HCT116 (cell line): ENCODE measurements around the gene KIFC3. TPM values are rescaled to one million over a fixed set of nuclear protein-coding genes. Genes with fewer than 3 reads are reported as not detected.

ENCODE experiments used
- ATAC-seq: fragments of 200-7000 bp; cut with Tn5 transposase; 2 replicates; pipeline ENCODE4 v1.9.1; 2020; ENCODE audit warnings: mild to moderate bottlenecking, moderate library complexity
- BruUV-seq: library from RNA; stranded (reverse); fragments of 400-500 nt; replicated peaks from 2 replicates; lab custom pipeline; 2021; lab: Mats Ljungman, UMichigan
- CTCF ChIA-PET: fragments of 300-600 bp; sonication (Branson Sonifier 250); formaldehyde crosslinking; loops from one replicate; lab custom pipeline; 2021; ENCODE audit warnings: antibody characterized with exemption; lab: Charles Lee
- POLR2A ChIA-PET: fragments of 300-600, 350-600 bp; sonication (Branson Sonifier 250); formaldehyde crosslinking; loops from one replicate; lab custom pipeline; 2021; ENCODE audit warnings: antibody characterized with exemption; lab: Charles Lee
- RAD21 ChIA-PET, 2 experiments: fragments of 300-600 bp; sonication (Branson Sonifier 250); formaldehyde crosslinking; loops; one replicate each; lab custom pipeline; 2023; ENCODE audit warnings: low total read pairs in 2 of 2; ENCODE audit not compliant: uncharacterized antibody in 2 of 2, unreplicated experiment in 2 of 2, low non-redundant PET in 1 of 2; lab: Charles Lee
- DNase-seq: peaks from one replicate; pipeline ENCODE4 v3.0.0-alpha.2; 2010; ENCODE audit warnings: low read depth, low spot score
- H2AFZ ChIP-seq: fragments of 200-600 bp; shearing (Covaris generic), sonication (generic); 2 replicates; pipeline ENCODE4 v1.6.1; 2017; ENCODE audit warnings: low read depth, mixed run types, mixed read lengths, antibody characterized with exemption, low read length; ENCODE audit not compliant: poor library complexity, severe bottlenecking
- H3K27ac ChIP-seq: 2 replicates; pipeline ENCODE4 v1.5.1; 2012; ENCODE audit warnings: low read depth, low read length
- H3K27me3 ChIP-seq: fragments of 200-600 bp; sonication (generic); 2 replicates; pipeline ENCODE4 v1.6.1; 2016; ENCODE audit warnings: mixed run types, low read length, mixed read lengths; ENCODE audit not compliant: insufficient read depth
- H3K36me3 ChIP-seq, 2 experiments: fragments of 200-500 bp in 1 of 2; fragments of 200-600 bp in 1 of 2; sonication (Bioruptor generic) in 1 of 2; sonication (generic) in 1 of 2; 2 replicates each; pipeline versions ENCODE4 v1.5.1 to v1.6.1; 2014 to 2016; ENCODE audit warnings: low read length in 2 of 2, inconsistent platforms in 1 of 2, mixed read lengths in 1 of 2, mixed run types in 1 of 2; ENCODE audit not compliant: insufficient read depth in 2 of 2, control insufficient read depth in 1 of 2
- H3K4me1 ChIP-seq, 2 experiments: fragments of 200-600 bp in 1 of 2; sonication (generic) in 1 of 2; 2 replicates each; pipeline versions ENCODE4 v1.5.1 to v1.6.1; 2012 to 2017; ENCODE audit warnings: low read length in 2 of 2, inconsistent platforms in 1 of 2, mild to moderate bottlenecking in 1 of 2, mixed read lengths in 1 of 2, mixed run types in 1 of 2, moderate library complexity in 1 of 2; ENCODE audit not compliant: insufficient read depth in 2 of 2, control insufficient read depth in 1 of 2
- H3K4me2 ChIP-seq: fragments of 200-600 bp; sonication (generic); 2 replicates; pipeline ENCODE4 v1.6.1; 2017; ENCODE audit warnings: mixed run types, low read length, mixed read lengths
- H3K4me3 ChIP-seq, 2 experiments: fragments of 200-600 bp in 1 of 2; sonication (generic) in 1 of 2; replicated peaks in 1 of 2; 2 replicates each; pipeline ENCODE4 v1.5.1; 2011 to 2016; ENCODE audit warnings: low read length in 2 of 2, control low read depth in 1 of 2, low read depth in 1 of 2, mild to moderate bottlenecking in 1 of 2, mixed read lengths in 1 of 2, mixed run types in 1 of 2
- H3K79me2 ChIP-seq: fragments of 200-600 bp; sonication (generic); 2 replicates; pipeline ENCODE4 v1.6.1; 2017; ENCODE audit warnings: mild to moderate bottlenecking, mixed run types, low read length, moderate library complexity, mixed read lengths; ENCODE audit not compliant: insufficient read depth
- H3K9ac ChIP-seq: fragments of 200-600 bp; sonication (generic); 2 replicates; pipeline ENCODE4 v1.6.1; 2016; ENCODE audit warnings: low read length, mixed read lengths
- H3K9me2 ChIP-seq: fragments of 200-600 bp; sonication (generic), shearing (Covaris generic); 2 replicates; pipeline ENCODE4 v1.6.1; 2017; ENCODE audit warnings: mixed run types, mild to moderate bottlenecking, moderate library complexity; ENCODE audit not compliant: insufficient read depth
- H3K9me3 ChIP-seq, 2 experiments: fragments of 200-500 bp in 1 of 2; fragments of 200-600 bp in 1 of 2; sonication (Bioruptor generic) in 1 of 2; sonication (generic) in 1 of 2; 2 replicates each; pipeline ENCODE4 v1.6.1; 2014 to 2017; ENCODE audit warnings: low read length in 2 of 2, mixed read lengths in 2 of 2, inconsistent platforms in 1 of 2, low read depth in 1 of 2, mild to moderate bottlenecking in 1 of 2, mixed run types in 1 of 2, moderate library complexity in 1 of 2; ENCODE audit not compliant: control insufficient read depth in 1 of 2, insufficient read depth in 1 of 2
- H4K20me1 ChIP-seq: fragments of 200-600 bp; sonication (generic), shearing (Covaris generic); 2 replicates; pipeline ENCODE4 v1.6.1; 2017; ENCODE audit warnings: mixed run types, mild to moderate bottlenecking, moderate library complexity; ENCODE audit not compliant: insufficient read depth
- ATF3 ChIP-seq: IDR thresholded peaks from 2 replicates; pipeline ENCODE4 v1.6.1; 2012
- EGR1 ChIP-seq: IDR thresholded peaks from 2 replicates; pipeline ENCODE4 v1.6.1; 2012; ENCODE audit warnings: low read depth
- ELF1 ChIP-seq: IDR thresholded peaks from 2 replicates; pipeline ENCODE4 v1.6.1; 2012; ENCODE audit warnings: low read depth, borderline replicate concordance
- EZH2 ChIP-seq: fragments of 200-600 bp; sonication (generic); IDR thresholded peaks from 2 replicates; pipeline ENCODE4 v1.6.1; 2017; ENCODE audit warnings: antibody characterized with exemption, mixed run types
- JUND ChIP-seq: IDR thresholded peaks from 2 replicates; pipeline ENCODE4 v1.6.1; 2012
- MAX ChIP-seq: IDR thresholded peaks from 2 replicates; pipeline ENCODE4 v1.6.1; 2012
- REST ChIP-seq: IDR thresholded peaks from 2 replicates; pipeline ENCODE4 v1.6.1; 2012; ENCODE audit warnings: low read depth
- SRF ChIP-seq: IDR thresholded peaks from 2 replicates; pipeline ENCODE4 v1.6.1; 2012; ENCODE audit warnings: low read depth
- ZFX ChIP-seq: fragments of 450-650 bp; IDR thresholded peaks from 2 replicates; pipeline ENCODE4 v1.6.1; 2017
- ZNF274 ChIP-seq: fragments of 200-500 bp; sonication (Bioruptor generic); IDR thresholded peaks from 2 replicates; pipeline ENCODE4 v1.6.1; 2014; ENCODE audit warnings: mild to moderate bottlenecking, low read depth, low read length, inconsistent platforms
- intact Hi-C: fragments of 100-400 bp; cut with micrococcal nuclease; formaldehyde crosslinking; loops from 2 replicates; pipeline ENCODE4 v1.10.0; 2022
- total RNA-seq: library from RNA; stranded (reverse); gene quantifications from one replicate; pipeline ENCODE4 v1.2.1, GENCODE V29; 2021; ENCODE audit not compliant: unreplicated experiment

Gene KIFC3
- total RNA-seq, 1 experiment from 2014 or later, result 31.9 TPM

GRCh38 chr16:57788252-57788841 lies 13.9 kb downstream of the KIFC3 start:
- ChIA-PET POLR2A (interaction anchor here (0.6 kb wide), 1 partner anchor 75 kb away, joined by 3 read pairs; no protein-coding TSS in a partner anchor), CTCF (no interaction called here)
- no peaks in the 10 kb centered on the region for H3K9me3 ChIP-seq
- H3K9ac ChIP-seq, result no peak overlapping the region
- ATAC-seq (no peak), DNase-seq (no peak)
- H3K36me3 ChIP-seq, result peaks cover 2 to 5% of the 10 kb centered on the region in 2 experiments; a peak in 3 of 4 replicates
- no peaks in the 10 kb centered on the region for H3K27me3 ChIP-seq
- H3K4me3 ChIP-seq, result no peak overlapping the region
- no peaks in the 10 kb centered on the region for H3K9me2 ChIP-seq
- intact Hi-C loops, result no loop called here
- H4K20me1 ChIP-seq, result no peaks in the 10 kb centered on the region
- H2AFZ ChIP-seq, result no peak overlapping the region
- no peak overlapping the region for H3K4me2 ChIP-seq
- no peak for TF ChIP-seq ATF3
- no peak for TF ChIP-seq ELF1
- TF ChIP-seq ZNF274, result no peak
- TF ChIP-seq EGR1, result no peak
- TF ChIP-seq REST, result no peak
- no peak for TF ChIP-seq ZFX
- TF ChIP-seq EZH2, result no peak
- TF ChIP-seq SRF, result no peak
- TF ChIP-seq JUND, result no peak
- TF ChIP-seq MAX, result no peak
- TF ChIP-seq, all 23 proteins: peak for 0
- Histone ChIP-seq H3K27ac (no peak overlapping the region), H3K79me2 (no peaks in the 10 kb centered on the region), H3K4me1 (no peaks in the 10 kb centered on the region; a peak in 1 of 4 replicates)
- RAD21 ChIA-PET, result no interaction called here
- BruUV-seq, result no TSS peak
